ENCODE measurements around the gene TTLL4.

TTLL4 gene

DNA sequence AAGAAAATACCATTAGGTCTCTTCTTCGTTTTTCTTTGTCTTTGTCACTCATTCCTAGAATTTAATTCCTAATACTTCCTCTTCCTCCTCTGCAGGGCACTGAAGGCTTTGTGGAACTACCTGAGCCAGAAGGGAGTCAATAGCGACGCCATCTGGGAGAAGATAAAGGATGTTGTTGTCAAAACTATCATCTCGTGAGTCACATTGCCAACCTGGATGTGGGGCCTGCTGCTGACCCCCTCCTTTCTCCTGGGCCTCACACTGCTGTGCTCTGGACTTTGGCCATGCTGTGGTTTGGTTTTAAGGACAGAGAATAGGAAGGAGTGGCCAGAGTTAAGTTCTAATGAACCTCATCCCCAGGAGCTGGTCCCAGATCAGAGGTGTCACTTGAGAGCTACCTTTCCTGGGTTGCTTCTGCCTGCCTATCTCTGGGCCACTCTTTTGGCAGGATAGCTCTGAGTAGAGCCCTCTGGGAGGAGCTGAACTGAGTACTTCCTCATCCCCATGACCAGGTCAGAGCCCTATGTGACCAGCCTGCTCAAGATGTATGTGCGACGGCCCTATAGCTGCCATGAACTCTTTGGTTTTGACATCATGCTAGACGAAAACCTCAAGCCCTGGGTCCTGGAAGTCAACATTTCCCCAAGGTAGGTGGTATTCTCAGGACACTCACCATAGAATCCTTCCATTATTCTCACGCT is 38.3 kb downstream of the TTLL4 start:
- DNase-seq (ENCODE audit: low read depth), result no peak
- no peak overlapping the region for H3K4me3 ChIP-seq (ENCODE audit: low read depth, low read length)
- TF ChIP-seq, protein P1, sequence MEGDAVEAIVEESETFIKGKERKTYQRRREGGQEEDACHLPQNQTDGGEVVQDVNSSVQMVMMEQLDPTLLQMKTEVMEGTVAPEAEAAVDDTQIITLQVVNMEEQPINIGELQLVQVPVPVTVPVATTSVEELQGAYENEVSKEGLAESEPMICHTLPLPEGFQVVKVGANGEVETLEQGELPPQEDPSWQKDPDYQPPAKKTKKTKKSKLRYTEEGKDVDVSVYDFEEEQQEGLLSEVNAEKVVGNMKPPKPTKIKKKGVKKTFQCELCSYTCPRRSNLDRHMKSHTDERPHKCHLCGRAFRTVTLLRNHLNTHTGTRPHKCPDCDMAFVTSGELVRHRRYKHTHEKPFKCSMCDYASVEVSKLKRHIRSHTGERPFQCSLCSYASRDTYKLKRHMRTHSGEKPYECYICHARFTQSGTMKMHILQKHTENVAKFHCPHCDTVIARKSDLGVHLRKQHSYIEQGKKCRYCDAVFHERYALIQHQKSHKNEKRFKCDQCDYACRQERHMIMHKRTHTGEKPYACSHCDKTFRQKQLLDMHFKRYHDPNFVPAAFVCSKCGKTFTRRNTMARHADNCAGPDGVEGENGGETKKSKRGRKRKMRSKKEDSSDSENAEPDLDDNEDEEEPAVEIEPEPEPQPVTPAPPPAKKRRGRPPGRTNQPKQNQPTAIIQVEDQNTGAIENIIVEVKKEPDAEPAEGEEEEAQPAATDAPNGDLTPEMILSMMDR (IDR thresholded peaks at IDR 0.05; ENCODE audit: control insufficient read depth, extremely low read depth, insufficient read depth), result no peak

DNA sequence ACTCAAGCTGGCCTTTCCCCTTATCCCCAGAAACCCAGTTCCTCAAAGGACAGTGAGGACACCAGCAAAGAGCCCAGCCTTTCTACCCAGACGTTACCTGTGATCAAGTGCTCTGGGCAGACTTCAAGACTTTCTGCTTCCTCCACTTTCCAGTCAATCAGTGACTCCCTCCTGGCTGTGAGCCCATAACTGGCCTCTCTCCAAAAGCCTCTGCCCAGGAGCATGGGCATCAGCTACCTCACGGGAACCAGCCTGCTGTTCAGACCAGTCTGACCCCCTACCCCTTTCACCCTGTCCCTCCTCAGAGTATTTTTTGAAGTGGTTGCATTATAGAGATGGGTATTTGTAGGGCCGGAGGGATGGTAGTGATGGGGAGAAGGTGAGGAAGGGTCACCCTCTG is 43.6 kb downstream of the TTLL4 start:
- TF ChIP-seq, protein P1 (IDR thresholded peaks at IDR 0.05; ENCODE audit: control insufficient read depth, extremely low read depth, insufficient read depth), result no peak
- no peak for DNase-seq (ENCODE audit: low read depth)
- H3K4me3 ChIP-seq (ENCODE audit: low read depth, low read length), result no peak overlapping the region

DNA sequence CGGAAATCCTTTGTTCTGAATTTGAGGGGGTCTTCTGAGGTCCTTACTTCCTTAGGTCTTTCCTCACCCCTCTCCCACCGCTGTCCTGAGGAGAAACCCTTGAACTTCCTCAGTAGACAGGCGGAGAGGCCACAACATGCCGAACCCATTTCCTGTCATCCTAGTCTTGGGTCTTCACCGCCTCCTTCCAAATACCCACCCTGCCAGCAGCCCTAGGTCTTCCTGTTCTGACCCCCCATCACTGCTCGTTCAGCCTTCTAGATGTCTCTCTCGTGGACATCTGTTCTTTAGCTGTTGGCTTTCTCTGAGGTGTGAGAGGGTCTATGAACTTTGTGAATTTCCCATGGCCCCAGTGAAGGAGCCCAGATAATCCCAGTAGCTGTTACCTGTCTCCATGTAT is 44.1 kb downstream of the TTLL4 start:
- no peak for DNase-seq (ENCODE audit: low read depth)
- TF ChIP-seq, protein P1 (IDR thresholded peaks at IDR 0.05; ENCODE audit: control insufficient read depth, extremely low read depth, insufficient read depth), result no peak
- no peak overlapping the region for H3K4me3 ChIP-seq (ENCODE audit: low read depth, low read length)

DNA sequence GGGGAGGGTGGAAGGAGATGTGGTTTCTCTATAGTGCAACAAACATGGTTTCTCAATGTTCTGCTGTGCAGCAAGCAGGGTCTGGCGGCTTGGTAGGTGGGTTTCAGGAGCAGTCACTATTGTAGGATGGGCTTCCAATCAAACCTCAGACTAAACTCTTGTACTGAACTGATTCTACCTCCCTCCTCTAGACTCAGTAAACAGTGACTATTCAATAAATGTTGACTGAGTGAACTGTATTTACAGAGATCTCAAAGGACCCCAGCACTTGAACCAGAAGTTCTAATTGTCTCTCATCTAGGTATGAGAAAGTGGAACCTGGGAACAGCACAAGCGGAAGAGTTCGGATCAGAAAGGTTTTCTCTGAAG is 44.5 kb downstream of the TTLL4 start:
- H3K4me3 ChIP-seq (ENCODE audit: low read depth, low read length), result no peak overlapping the region
- TF ChIP-seq, protein P1 (IDR thresholded peaks at IDR 0.05; ENCODE audit: control insufficient read depth, extremely low read depth, insufficient read depth), result no peak
- DNase-seq (ENCODE audit: low read depth), result no peak

DNA sequence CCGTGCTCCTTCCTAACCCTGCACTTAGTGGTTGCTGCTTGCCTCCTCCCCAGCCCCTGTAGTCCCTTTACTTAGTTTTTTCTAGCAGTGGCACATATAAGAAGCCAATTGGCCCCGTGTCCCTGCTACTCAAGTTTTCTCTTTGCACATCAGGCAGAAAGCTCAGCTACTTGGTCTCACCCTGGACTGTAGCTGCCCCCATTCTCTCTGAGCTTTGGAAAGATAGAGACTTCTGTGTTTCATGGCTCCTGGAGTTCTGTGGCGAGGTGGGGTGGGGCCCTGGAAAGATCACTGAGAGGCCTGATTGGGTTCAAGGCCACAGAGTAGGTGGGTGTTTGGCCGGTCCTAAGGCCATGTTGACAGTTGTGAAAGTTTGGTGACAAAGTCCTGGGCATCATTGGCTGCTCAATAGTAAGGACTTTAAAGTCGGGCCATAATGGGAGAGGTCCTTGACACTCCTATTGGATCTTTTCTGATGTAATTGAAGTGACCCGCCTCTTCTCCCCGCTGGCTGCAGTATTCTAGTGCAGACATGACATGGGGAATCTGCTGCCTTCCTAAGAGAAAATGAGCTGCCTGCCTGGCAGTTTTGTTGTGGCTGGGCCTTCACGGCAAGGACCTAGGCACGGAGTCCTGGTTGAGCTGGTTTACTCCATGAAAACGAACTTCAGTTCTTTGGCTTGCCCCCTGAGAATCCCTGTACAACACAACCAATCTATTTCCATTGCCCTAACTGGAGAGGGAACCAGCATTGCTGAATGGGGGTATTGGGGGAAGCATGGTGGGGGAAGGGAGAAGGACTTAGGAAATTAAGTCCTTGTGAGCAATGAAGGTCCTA is 45.2 kb downstream of the TTLL4 start:
- H3K4me3 ChIP-seq (ENCODE audit: low read depth, low read length), result no peak overlapping the region
- TF ChIP-seq, protein P1 (IDR thresholded peaks at IDR 0.05; ENCODE audit: control insufficient read depth, extremely low read depth, insufficient read depth), result no peak
- DNase-seq (ENCODE audit: low read depth), result no peak

DNA sequence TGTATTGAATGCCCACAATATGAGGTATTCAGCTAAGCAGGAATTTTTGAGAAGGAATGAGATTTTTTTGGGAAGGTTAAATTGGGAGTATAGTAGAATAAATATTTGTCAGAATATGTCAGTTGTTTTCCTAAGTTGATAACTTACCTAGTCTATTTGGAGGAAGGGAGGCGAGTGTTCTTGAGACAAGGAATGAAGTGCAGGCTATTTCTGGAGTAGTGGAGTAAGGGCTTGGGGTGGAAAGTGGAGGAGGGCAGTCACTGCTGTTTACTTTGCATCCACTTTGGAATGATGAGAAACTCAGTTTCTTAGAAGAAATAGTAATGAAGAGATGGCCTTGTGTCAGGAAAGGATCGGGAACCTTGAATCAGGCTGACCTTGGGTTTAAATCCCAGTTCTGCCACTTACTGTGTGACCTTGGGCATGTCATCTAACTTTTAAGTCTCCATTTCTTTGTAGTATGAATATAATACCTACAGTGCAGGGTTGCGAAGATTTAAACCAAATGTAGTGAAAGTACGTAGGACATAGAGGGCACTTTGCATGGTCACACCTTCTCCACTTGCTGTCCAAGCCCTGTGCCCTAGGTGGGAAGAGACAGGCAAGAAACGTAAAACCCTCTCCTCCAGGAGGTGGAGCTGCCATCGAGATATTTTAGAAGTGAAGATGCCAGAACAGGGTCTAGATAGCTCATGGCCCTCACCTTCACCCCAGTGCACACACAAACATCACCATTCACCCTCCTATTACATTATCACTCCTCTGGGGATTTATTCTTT is 46.2 kb downstream of the TTLL4 start:
- TF ChIP-seq, protein P1 (IDR thresholded peaks at IDR 0.05; ENCODE audit: control insufficient read depth, extremely low read depth, insufficient read depth), result no peak
- no peak overlapping the region for H3K4me3 ChIP-seq (ENCODE audit: low read depth, low read length)

More for the DNA sequence above, 46.2 kb downstream of the TTLL4 start:
- DNase-seq (ENCODE audit: low read depth), result no peak

Data from LNCaP clone FGC (cell line).